ES-I3 (cell line): ENCODE measurements around the gene ASF1B.

Experiments used
- H3K36me3 ChIP-seq: 2 replicates; pipeline ENCODE4 v1.6.1; 2013; ENCODE audit warnings: mild to moderate bottlenecking, low read length, control low read depth, moderate library complexity; ENCODE audit not compliant: insufficient read depth
- H3K4me1 ChIP-seq: 2 replicates; pipeline ENCODE4 v1.6.1; 2013; ENCODE audit warnings: mild to moderate bottlenecking, control low read depth, low read length; ENCODE audit not compliant: insufficient read depth
- H3K9ac ChIP-seq: 2 replicates; pipeline ENCODE4 v1.6.1; 2013; ENCODE audit warnings: low read depth, mild to moderate bottlenecking, low read length, moderate library complexity
- H3K9me3 ChIP-seq: 2 replicates; pipeline ENCODE4 v1.6.1; 2013; ENCODE audit warnings: mild to moderate bottlenecking, low read length, moderate library complexity; ENCODE audit not compliant: control insufficient read depth, insufficient read depth

The ASF1B gene

GRCh38 chr19:14101003-14101545 is 35.3 kb downstream of the ASF1B start:
- H3K9me3 ChIP-seq = no peaks in the 10 kb centered on the region
- H3K36me3 ChIP-seq = no peaks in the 10 kb centered on the region; the same call in 1 of the 2 replicates
- no peak overlapping the region for H3K9ac ChIP-seq
- no peaks in the 10 kb centered on the region for H3K4me1 ChIP-seq

DNA sequence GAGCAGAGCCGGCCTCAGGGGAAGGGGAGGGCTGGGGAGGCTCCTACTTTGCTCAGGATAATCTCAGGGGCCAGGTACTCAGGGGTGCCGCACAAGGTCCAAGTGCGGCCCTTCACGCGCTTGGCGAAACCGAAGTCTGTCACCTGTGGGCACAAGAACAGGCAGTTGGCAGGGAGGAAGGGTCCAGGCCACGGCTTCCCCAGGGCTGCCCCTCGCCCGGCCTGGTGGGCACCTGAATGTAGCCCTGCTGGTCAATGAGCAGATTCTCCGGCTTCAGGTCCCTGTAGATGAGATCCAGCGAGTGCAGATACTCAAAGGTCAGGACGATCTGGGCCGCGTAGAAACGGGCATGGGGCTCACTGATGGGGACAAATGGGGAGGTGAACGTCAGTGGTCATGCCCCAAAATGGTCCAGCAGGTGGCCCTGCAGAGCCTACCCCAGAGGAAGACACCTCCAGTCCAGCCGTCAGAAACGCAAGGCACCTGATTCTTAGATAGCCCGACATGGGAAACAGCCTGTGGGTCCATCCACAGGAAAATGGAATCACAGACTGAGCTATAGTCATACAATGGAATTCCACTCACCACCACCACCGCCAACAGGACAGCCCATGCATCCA is 38.7 kb downstream of the ASF1B start:
- H3K9ac ChIP-seq = no peak overlapping the region
- H3K9me3 ChIP-seq = no peaks in the 10 kb centered on the region; the same call in 1 of the 2 replicates
- H3K4me1 ChIP-seq = no peaks in the 10 kb centered on the region
- H3K36me3 ChIP-seq = no peaks in the 10 kb centered on the region

DNA sequence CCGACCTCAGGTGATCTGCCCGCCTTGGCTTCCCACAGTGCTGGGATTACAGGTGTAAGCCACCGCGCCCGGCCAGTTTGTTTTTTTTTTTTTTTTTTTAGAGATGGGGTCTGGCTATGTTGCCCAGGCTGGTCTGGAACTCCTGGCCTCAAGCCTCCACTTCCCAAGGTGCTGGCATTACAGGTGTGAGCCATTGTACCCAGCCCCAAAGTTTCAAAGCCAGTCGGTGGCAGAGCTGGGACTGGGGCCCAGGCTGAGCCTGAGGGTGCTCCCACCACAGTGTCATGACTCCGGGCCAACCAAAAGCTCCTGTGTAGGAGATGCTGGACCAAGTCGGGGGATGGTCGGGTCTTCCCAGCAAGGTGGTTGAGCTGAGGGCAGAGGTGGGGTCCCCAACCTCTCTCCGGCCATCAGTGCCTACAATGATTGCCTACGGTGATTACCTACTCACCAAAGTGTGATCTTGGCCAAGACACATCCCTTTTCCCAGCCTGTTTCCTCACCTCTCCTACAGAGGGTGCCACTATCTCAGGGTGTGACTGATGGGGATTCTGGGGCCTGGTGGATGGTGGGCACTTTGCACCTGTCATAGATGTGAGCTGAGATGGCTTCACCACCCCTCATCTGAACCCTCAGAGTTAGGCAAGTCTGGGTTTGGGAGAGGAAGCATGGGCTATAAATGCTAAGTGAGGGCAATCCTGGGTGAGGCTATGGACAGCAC is 40.0 kb downstream of the ASF1B start:
- Histone ChIP-seq H3K9ac (no peak overlapping the region), H3K9me3 (no peaks in the 10 kb centered on the region; the same call in 1 of the 2 replicates), H3K4me1 (no peaks in the 10 kb centered on the region; the same call in 1 of the 2 replicates), H3K36me3 (no peaks in the 10 kb centered on the region)

DNA sequence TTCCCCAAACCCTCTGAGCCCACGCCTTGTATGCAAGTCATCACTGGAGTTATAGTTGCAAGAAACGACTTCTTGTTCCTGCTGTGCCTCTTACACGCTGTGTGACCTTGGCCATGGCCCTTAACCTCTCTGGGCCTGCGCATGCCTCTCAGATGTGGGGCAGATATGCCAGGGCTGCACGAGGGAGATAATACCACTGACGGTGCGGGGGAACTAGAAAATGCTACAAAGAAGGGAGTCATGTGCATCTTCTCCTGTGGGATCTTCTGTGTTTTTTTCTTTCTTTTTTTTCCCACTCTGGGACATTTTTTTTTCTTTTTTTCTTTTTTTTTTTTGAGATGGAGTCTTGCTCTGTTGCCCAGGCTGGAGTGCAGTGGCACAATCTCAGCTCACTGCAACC is 41.5 kb downstream of the ASF1B start:
- no peaks in the 10 kb centered on the region for H3K36me3 ChIP-seq
- no peaks in the 10 kb centered on the region; the same call in 1 of the 2 replicates for H3K4me1 ChIP-seq
- no peak overlapping the region for H3K9ac ChIP-seq
- H3K9me3 ChIP-seq = no peaks in the 10 kb centered on the region; the same call in 1 of the 2 replicates

GRCh38 chr19:14093117-14093823 is 43.1 kb downstream of the ASF1B start:
- H3K9me3 ChIP-seq = no peaks in the 10 kb centered on the region; the same call in 1 of the 2 replicates

GRCh38 chr19:14091813-14092462 is 44.5 kb downstream of the ASF1B start:
- peak overlapping the region; percentile 97; the same call in 1 of the 2 replicates for H3K9ac ChIP-seq

More at GRCh38 chr19:14093117-14093823, 43.1 kb downstream of the ASF1B start:
- Histone ChIP-seq H3K9ac (no peak overlapping the region), H3K4me1 (no peaks in the 10 kb centered on the region; the same call in 1 of the 2 replicates), H3K36me3 (no peaks in the 10 kb centered on the region)

GRCh38 chr19:14091081-14091812 is 45.1 kb downstream of the ASF1B start:
- H3K36me3 ChIP-seq = no peaks in the 10 kb centered on the region
- H3K9me3 ChIP-seq = no peaks in the 10 kb centered on the region; the same call in 1 of the 2 replicates
- peak overlapping the region; percentile 97 for H3K9ac ChIP-seq
- H3K4me1 ChIP-seq = no peaks in the 10 kb centered on the region; the same call in 1 of the 2 replicates

More at GRCh38 chr19:14091813-14092462, 44.5 kb downstream of the ASF1B start:
- Histone ChIP-seq H3K4me1 (no peaks in the 10 kb centered on the region; the same call in 1 of the 2 replicates), H3K9me3 (no peaks in the 10 kb centered on the region; the same call in 1 of the 2 replicates), H3K36me3 (no peaks in the 10 kb centered on the region)

- H3K9ac ChIP-seq = peak within 1 kb of the TSS; percentile 97
- no peaks in the 10 kb centered on the region; the same call in 1 of the 2 replicates for H3K9me3 ChIP-seq
- no peaks in the 10 kb centered on the region; the same call in 1 of the 2 replicates for H3K4me1 ChIP-seq
- H3K36me3 ChIP-seq = no peaks in the 10 kb centered on the region
Measured at GRCh38 chr19:14090509-14091080, 45.8 kb downstream of the ASF1B start, which contains the start of gene SAMD1. TSS of gene SAMD1 (minus strand) at chr19:14090751.

- H3K9ac ChIP-seq = peak overlapping the region; percentile 60
- no peaks in the 10 kb centered on the region; the same call in 1 of the 2 replicates for H3K9me3 ChIP-seq
- no peaks in the 10 kb centered on the region for H3K36me3 ChIP-seq
- no peaks in the 10 kb centered on the region; the same call in 1 of the 2 replicates for H3K4me1 ChIP-seq
Measured at GRCh38 chr19:14089662-14090508, 46.5 kb downstream of the ASF1B start.

GRCh38 chr19:14089412-14089661 is 47.1 kb downstream of the ASF1B start:
- no peaks in the 10 kb centered on the region; the same call in 1 of the 2 replicates for H3K9me3 ChIP-seq
- no peaks in the 10 kb centered on the region; the same call in 1 of the 2 replicates for H3K4me1 ChIP-seq
- H3K9ac ChIP-seq = peak overlapping the region; percentile 60
- H3K36me3 ChIP-seq = no peaks in the 10 kb centered on the region

DNA sequence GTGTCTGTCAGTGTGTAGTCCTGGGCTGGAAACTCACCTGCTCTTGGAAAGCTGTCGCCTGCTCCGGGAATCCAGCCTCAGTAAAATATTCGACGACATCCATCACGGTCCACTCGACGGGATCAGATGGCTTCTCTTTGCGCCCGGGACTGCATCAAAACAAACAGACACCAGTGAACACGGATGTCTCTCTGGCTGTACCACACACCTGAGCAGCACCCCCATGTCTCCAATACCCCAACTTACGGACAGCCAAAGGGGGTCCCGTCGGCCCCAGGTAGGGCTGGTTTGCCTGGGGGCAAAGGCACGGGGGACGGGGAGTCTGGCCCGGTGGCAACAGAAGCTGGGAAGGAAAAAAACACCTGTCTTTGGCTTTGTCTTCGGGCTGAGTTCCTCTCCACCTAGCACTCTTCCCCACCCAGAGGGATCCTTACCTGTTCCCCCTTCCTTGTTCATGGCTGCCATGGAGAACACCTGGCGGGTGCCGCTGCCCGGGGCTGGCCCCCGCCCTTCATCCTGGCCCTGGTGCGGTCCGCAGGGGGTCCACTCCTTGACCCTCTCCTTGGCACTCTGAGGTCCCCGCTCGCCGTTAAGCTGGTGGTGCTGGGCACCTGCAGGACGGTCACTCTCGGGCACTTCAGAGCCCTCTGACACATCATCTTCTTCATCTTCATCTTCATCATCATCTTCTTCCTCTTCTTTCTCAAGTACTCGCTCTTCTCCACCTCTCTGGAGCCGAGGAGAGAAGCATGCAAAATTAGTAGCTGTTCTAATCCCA is 47.6 kb downstream of the ASF1B start:
- no peaks in the 10 kb centered on the region; the same call in 1 of the 2 replicates for H3K4me1 ChIP-seq
- no peaks in the 10 kb centered on the region for H3K36me3 ChIP-seq
- peak overlapping the region; percentile 60 for H3K9ac ChIP-seq
- H3K9me3 ChIP-seq = no peaks in the 10 kb centered on the region; the same call in 1 of the 2 replicates

- no peaks in the 10 kb centered on the region for H3K36me3 ChIP-seq
- peak overlapping the region; percentile 70; the same call in 1 of the 2 replicates for H3K9ac ChIP-seq
- no peaks in the 10 kb centered on the region for H3K9me3 ChIP-seq
- H3K4me1 ChIP-seq = no peaks in the 10 kb centered on the region
Measured at GRCh38 chr19:14086098-14086497, 50.3 kb downstream of the ASF1B start.
